HepG2 (cell line): ENCODE results near the gene ABCC1. TPM values are rescaled to one million over a fixed set of nuclear protein-coding genes. Genes with fewer than 3 reads are reported as not detected.

Experiments used
- ELF1 ChIP-seq: sonication (generic); formaldehyde crosslinking; IDR thresholded peaks from 2 replicates; pipeline ENCODE4 v1.4.0; 2020; ENCODE audit warnings: missing genetic modification reagents
- FOXA1 ChIP-seq, 2 experiments: fragments of 450-650 bp in 1 of 2; sonication (generic) in 1 of 2; formaldehyde crosslinking in 1 of 2; IDR thresholded peaks; 2 replicates each; pipeline versions ENCODE4 v1.4.0 to v1.6.1; 2016 to 2020; ENCODE audit warnings: missing genetic modification reagents in 1 of 2
- HOXA3 ChIP-seq: sonication (generic); formaldehyde crosslinking; IDR thresholded peaks from 2 replicates; pipeline ENCODE4 v1.5.0; 2020; ENCODE audit warnings: missing genetic modification reagents
- MED13 ChIP-seq: sonication (generic); formaldehyde crosslinking; IDR thresholded peaks from 2 replicates; pipeline ENCODE4 v1.5.0; 2020; ENCODE audit warnings: missing genetic modification reagents
- PAXIP1 ChIP-seq: sonication (generic); formaldehyde crosslinking; conservative IDR thresholded peaks from 2 replicates; pipeline ENCODE4 v1.4.0; 2020; ENCODE audit warnings: mild to moderate bottlenecking, missing genetic modification reagents, moderate library complexity
- RERE ChIP-seq: IDR thresholded peaks from 2 replicates; pipeline ENCODE4 v1.6.1; 2016; ENCODE audit warnings: low read depth, missing genetic modification reagents, missing compliant biosample characterization
- RFX3 ChIP-seq: IDR thresholded peaks from 2 replicates; pipeline ENCODE4 v1.6.1; 2016; ENCODE audit warnings: missing biosample characterization, missing genetic modification reagents
- SNAPC4 ChIP-seq: sonication (generic); formaldehyde crosslinking; IDR thresholded peaks from 2 replicates; pipeline ENCODE4 v1.4.0; 2020; ENCODE audit warnings: mild to moderate bottlenecking, missing genetic modification reagents
- ZGPAT ChIP-seq: IDR thresholded peaks from 2 replicates; pipeline ENCODE4 v1.6.1; 2016; ENCODE audit warnings: mild to moderate bottlenecking
- ZNF138 ChIP-seq: sonication (generic); formaldehyde crosslinking; IDR thresholded peaks from 2 replicates; pipeline ENCODE4 v1.5.0; 2020; ENCODE audit warnings: mild to moderate bottlenecking, low read depth, missing genetic modification reagents
- ZNF33B ChIP-seq: sonication (generic); formaldehyde crosslinking; IDR thresholded peaks from 2 replicates; pipeline ENCODE4 v1.5.1; 2020; ENCODE audit warnings: mild to moderate bottlenecking, missing genetic modification reagents
- ZNF567 ChIP-seq: sonication (generic); formaldehyde crosslinking; IDR thresholded peaks from 2 replicates; pipeline ENCODE4 v1.8.1; 2023; ENCODE audit warnings: mild to moderate bottlenecking, missing genetic modification reagents, borderline replicate concordance
- ZNF790 ChIP-seq: sonication (generic); formaldehyde crosslinking; IDR thresholded peaks from 2 replicates; pipeline ENCODE4 v1.8.0; 2022; ENCODE audit warnings: missing genetic modification reagents, mild to moderate bottlenecking, borderline replicate concordance
- polyA plus RNA-seq, 8 experiments: library from polyadenylated mRNA; depleted of rRNA in 3 of 8; stranded (reverse) in 7 of 8; unstranded in 1 of 8; fragments of >200 nt; fragmentation: Illumina TruSeq in 4 of 8; extraction: Trizol in 4 of 8; gene quantifications; 2 replicates each; pipeline versions ENCODE4 v1.2.1 to v1.2.3, GENCODE V29; 2011 to 2016; ENCODE audit warnings: low read depth in 4 of 8, missing spikeins in 1 of 8, mixed read lengths in 1 of 8; ENCODE audit not compliant: insufficient read depth in 1 of 8
- total RNA-seq, 5 experiments: library from RNA; depleted of rRNA; stranded (reverse); fragments of >200 nt; fragmentation: Illumina TruSeq; extraction: Trizol; gene quantifications; 2 replicates each; pipeline ENCODE4 v1.2.3, GENCODE V29; 2016; ENCODE audit warnings: low read depth in 1 of 5

The ABCC1 gene
- total and polyA plus RNA-seq, 2 of the 13 experiments (the other 11 are each of a cell fraction or from before 2014, with no cell fraction given): 13.0 to 30.6 TPM

GRCh38 chr16:16021988-16022682 is 72.7 kb downstream of the ABCC1 start (continued):
- TF ChIP-seq SNAPC4 (CRISPR knock-in tag) (no peak), RFX3 (CRISPR knock-in tag) (no peak), ZNF567 (no peak), MED13 (CRISPR knock-in tag) (no peak), ZNF33B (CRISPR knock-in tag) (no peak), ZNF138 (no peak), ELF1 (CRISPR knock-in tag) (no peak), ZNF790 (CRISPR knock-in tag) (no peak), RERE (CRISPR knock-in tag) (no peak), ZGPAT (CRISPR knock-in tag) (peak; percentile 52; the same call in 1 of the 2 replicates), HOXA3 (no peak), FOXA1 (IDR thresholded peaks at IDR 0.05) (no peak), FOXA1 (CRISPR knock-in tag; IDR thresholded peaks at IDR 0.05) (no peak), PAXIP1 (CRISPR knock-in tag) (no peak)
